Measurements from ENCODE around the gene RPS3. TPM values are rescaled to one million over a fixed set of nuclear protein-coding genes. Genes with fewer than 3 reads are reported as not detected.
"Not testable (repeated sequence)": the region's sequence is repeated elsewhere in the genome, so short reads cannot be mapped to it uniquely, and the experiment has no call there.

The RPS3 gene
- total RNA-seq, 2 donors from 2014 or later, result 2,923 to 3,877 TPM

DNA sequence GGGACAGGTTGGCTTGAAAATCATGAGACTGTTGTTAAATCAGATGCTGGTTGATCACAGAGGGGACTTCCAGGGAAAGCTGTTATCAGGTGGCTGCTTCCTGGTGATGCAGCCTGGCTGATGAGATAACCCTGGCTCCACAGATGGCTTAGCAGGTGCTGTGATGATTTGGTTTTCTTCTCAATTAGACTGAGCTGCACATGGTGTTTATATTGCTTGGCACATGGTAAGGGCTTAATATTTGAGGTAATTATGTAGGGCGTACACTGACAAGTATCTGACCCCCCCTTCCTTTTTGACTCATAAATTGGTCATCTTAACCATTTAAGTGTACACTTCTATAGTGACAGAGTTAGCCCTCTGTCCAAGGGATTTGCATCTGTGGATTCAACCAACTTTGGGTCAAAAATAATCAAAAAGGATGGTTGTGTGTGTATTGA lies 7.0 kb downstream of the RPS3 start:
- Mint-ChIP-seq H3K36me3 (ENCODE audit: low read depth) (peaks cover 77% of the 10 kb centered on the region), H3K27me3 (ENCODE audit: insufficient read depth) (no peaks in the 10 kb centered on the region), H3K4me3 (no peak overlapping the region), H3K27ac (peak overlapping the region; percentile 77), H3K9me3 (peaks cover 1% of the 10 kb centered on the region), H3K4me1 (peaks cover 45% of the 10 kb centered on the region)
- H3K4me1 ChIP-seq (ENCODE audit: control insufficient read depth, insufficient read depth, low read length), result peaks cover 31% of the 10 kb centered on the region
- H3K27me3 ChIP-seq (ENCODE audit: control insufficient read depth, insufficient read depth, low read length, poor library complexity, severe bottlenecking), result no peaks in the 10 kb centered on the region
- no peaks in the 10 kb centered on the region for H3K9me3 ChIP-seq (ENCODE audit: control insufficient read depth, low read length)
- no peak overlapping the region for H3K4me3 ChIP-seq (ENCODE audit: low read length)
- DNase-seq, result peak; percentile 46
- no peak overlapping the region for H3K9ac ChIP-seq (ENCODE audit: extremely low read depth, low read length, poor library complexity, severe bottlenecking)
- 67% methylated on average over 1 of the region's 1 CpG; no CpG with 5 or more reads in 1 of the 2 experiments for WGBS, 2 experiments (ENCODE audit: insufficient coverage in 1 of 2, insufficient read length in 1 of 2)
- no peak for TF ChIP-seq CTCF (conservative IDR thresholded peaks at IDR 0.05)
- H3K27ac ChIP-seq (ENCODE audit: low read depth, low read length), result no peak overlapping the region
- H3K36me3 ChIP-seq (ENCODE audit: control insufficient read depth, insufficient read depth, low read length), result peaks cover 76% of the 10 kb centered on the region

- Histone ChIP-seq H3K27me3 (ENCODE audit: control insufficient read depth, insufficient read depth, low read length, poor library complexity, severe bottlenecking) (no peaks in the 10 kb centered on the region), H3K4me1 (ENCODE audit: control insufficient read depth, insufficient read depth, low read length) (peaks cover 17% of the 10 kb centered on the region), H3K4me3 (ENCODE audit: low read length) (no peak overlapping the region), H3K9me3 (ENCODE audit: control insufficient read depth, low read length) (no peaks in the 10 kb centered on the region), H3K27ac (ENCODE audit: low read depth, low read length) (no peak overlapping the region), H3K36me3 (ENCODE audit: control insufficient read depth, insufficient read depth, low read length) (peaks cover 70% of the 10 kb centered on the region), H3K9ac (ENCODE audit: extremely low read depth, low read length, poor library complexity, severe bottlenecking) (no peak overlapping the region)
- Mint-ChIP-seq H3K9me3 (peaks cover 1% of the 10 kb centered on the region), H3K27ac (no peak overlapping the region), H3K36me3 (ENCODE audit: low read depth) (peaks cover 74% of the 10 kb centered on the region), H3K4me1 (peaks cover 20% of the 10 kb centered on the region), H3K4me3 (no peak overlapping the region), H3K27me3 (ENCODE audit: insufficient read depth) (no peaks in the 10 kb centered on the region)
- DNase-seq, result no peak
- TF ChIP-seq CTCF (conservative IDR thresholded peaks at IDR 0.05), result no peak
- WGBS, 2 experiments (ENCODE audit: insufficient coverage in 1 of 2, insufficient read length in 1 of 2), result no CpG with 5 or more reads among the region's 2 CpGs
Observed at GRCh38 chr11:75408957-75409219, 9.6 kb downstream of the RPS3 start.

- DNase-seq; H3K27me3 Mint-ChIP-seq (ENCODE audit: insufficient read depth); H3K27ac Mint-ChIP-seq; H3K4me3 ChIP-seq (ENCODE audit: low read length); H3K27me3 ChIP-seq (ENCODE audit: control insufficient read depth, insufficient read depth, low read length, poor library complexity, severe bottlenecking); H3K27ac ChIP-seq (ENCODE audit: low read depth, low read length); H3K9me3 Mint-ChIP-seq; H3K4me1 ChIP-seq (ENCODE audit: control insufficient read depth, insufficient read depth, low read length); H3K9ac ChIP-seq (ENCODE audit: extremely low read depth, low read length, poor library complexity, severe bottlenecking); H3K4me3 Mint-ChIP-seq; H3K9me3 ChIP-seq (ENCODE audit: control insufficient read depth, low read length): not testable (repeated sequence)
- Mint-ChIP-seq H3K4me1 (peaks cover 11% of the 10 kb centered on the region), H3K36me3 (ENCODE audit: low read depth) (peaks cover 72% of the 10 kb centered on the region)
- WGBS, 2 experiments (ENCODE audit: insufficient coverage in 1 of 2, insufficient read length in 1 of 2), result 94% methylated on average over 12 of the region's 33 CpGs; no CpG with 5 or more reads in 1 of the 2 experiments
- peaks cover 66% of the 10 kb centered on the region for H3K36me3 ChIP-seq (ENCODE audit: control insufficient read depth, insufficient read depth, low read length)
Observed at GRCh38 chr11:75409971-75410370, 10.7 kb downstream of the RPS3 start.

DNA sequence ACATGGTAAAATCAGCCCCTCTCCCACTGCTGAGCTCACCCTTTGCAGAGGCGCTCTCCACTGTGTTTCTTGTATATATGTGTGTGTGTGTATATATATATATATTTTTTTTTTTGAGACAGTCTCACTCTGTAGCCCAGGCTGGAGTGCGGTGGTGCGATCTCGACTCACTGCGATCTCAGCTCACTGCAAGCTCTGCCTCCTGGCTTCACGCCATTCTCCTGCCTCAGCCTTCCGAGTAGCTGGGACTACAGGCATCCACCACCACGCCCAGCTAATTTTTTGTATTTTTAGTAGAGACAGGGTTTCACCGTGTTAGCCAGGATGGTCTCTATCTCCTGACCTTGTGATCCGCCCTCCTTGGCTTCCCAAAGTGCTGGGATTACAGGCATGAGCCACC lies 13.8 kb downstream of the RPS3 start:
- H3K27me3 ChIP-seq (ENCODE audit: control insufficient read depth, insufficient read depth, low read length, poor library complexity, severe bottlenecking); H3K9me3 Mint-ChIP-seq; DNase-seq; H3K4me3 Mint-ChIP-seq; H3K9ac ChIP-seq (ENCODE audit: extremely low read depth, low read length, poor library complexity, severe bottlenecking); H3K4me1 Mint-ChIP-seq; H3K4me3 ChIP-seq (ENCODE audit: low read length); H3K27ac Mint-ChIP-seq; H3K9me3 ChIP-seq (ENCODE audit: control insufficient read depth, low read length); H3K27me3 Mint-ChIP-seq (ENCODE audit: insufficient read depth); H3K4me1 ChIP-seq (ENCODE audit: control insufficient read depth, insufficient read depth, low read length); H3K27ac ChIP-seq (ENCODE audit: low read depth, low read length): not testable (repeated sequence)
- peaks cover 48% of the 10 kb centered on the region for H3K36me3 ChIP-seq (ENCODE audit: control insufficient read depth, insufficient read depth, low read length)
- 97% methylated on average over 7 to 9 of the region's 10 CpGs for WGBS, 2 experiments (ENCODE audit: insufficient coverage in 1 of 2, insufficient read length in 1 of 2)
- H3K36me3 Mint-ChIP-seq (ENCODE audit: low read depth), result peaks cover 59% of the 10 kb centered on the region

Measured in endodermal cell (in vitro differentiated cells).